Suprapubic skin (tissue), 4 donors: Measurements from ENCODE around the gene FBXO21. TPM values are rescaled to one million over a fixed set of nuclear protein-coding genes. Genes with fewer than 3 reads are reported as not detected.
"Not testable (repeated sequence)": the region's sequence is repeated elsewhere in the genome, so short reads cannot be mapped to it uniquely, and the experiment has no call there.

Experiments used
- DNase-seq, 2 donors: peaks; one replicate each; pipeline ENCODE4 v3.0.0-alpha.2; 2019; ENCODE audit warnings: low spot score in 2 of 2
- H3K27ac ChIP-seq: fragments of 200-600 bp; sonication (generic); one replicate; pipeline ENCODE4 v1.5.1; 2019
- H3K27me3 ChIP-seq: fragments of 200-600 bp; sonication (generic); one replicate; pipeline ENCODE4 v1.5.1; 2019
- H3K36me3 ChIP-seq: fragments of 200-600 bp; sonication (generic); one replicate; pipeline ENCODE4 v1.5.1; 2019
- H3K4me1 ChIP-seq: fragments of 200-600 bp; sonication (generic); one replicate; pipeline ENCODE4 v1.5.1; 2019
- H3K4me3 ChIP-seq: fragments of 200-600 bp; sonication (generic); one replicate; pipeline ENCODE4 v1.5.1; 2019; ENCODE audit warnings: mild to moderate bottlenecking
- H3K9me3 ChIP-seq: fragments of 200-600 bp; sonication (generic); one replicate; pipeline ENCODE4 v1.5.1; 2019
- EP300 ChIP-seq: sonication (generic); formaldehyde crosslinking; IDR thresholded peaks from one replicate; pipeline ENCODE4 v1.6.1; 2017; ENCODE audit warnings: antibody characterized with exemption
- POLR2A ChIP-seq, 2 donors: fragments of 450-650 bp; IDR thresholded peaks; one replicate each; pipeline ENCODE4 v1.6.1; 2017; ENCODE audit warnings: antibody characterized with exemption in 2 of 2, mild to moderate bottlenecking in 2 of 2, moderate library complexity in 2 of 2
- POLR2AphosphoS5 ChIP-seq, 3 donors: sonication (generic); formaldehyde crosslinking; IDR thresholded peaks; one replicate each; pipeline ENCODE4 v1.6.1; 2017; ENCODE audit warnings: antibody characterized with exemption in 3 of 3
- WGBS: methylation state at CpG from one replicate; pipeline ENCODE4 v1.1.5; 2018; 5-methylcytosine and 5-hydroxymethylcytosine counted together
- total RNA-seq, 4 donors: library from RNA; depleted of rRNA; stranded (reverse); fragments of >200 nt; gene quantifications; one replicate each; pipeline ENCODE4 v1.1.0, GENCODE V29; 2016
- TF ChIP-seq, protein P1 (sequence below), 2 donors: fragments of 200-600 bp in 1 of 2; fragments of 450-650 bp in 1 of 2; sonication (generic) in 1 of 2; IDR thresholded peaks; one replicate each; pipeline ENCODE4 v1.5.1; 2016 to 2019; ENCODE audit warnings: antibody characterized with exemption in 2 of 2, mild to moderate bottlenecking in 1 of 2, moderate library complexity in 1 of 2

FBXO21 gene
- total RNA-seq, 4 donors from 2014 or later = 76.1 to 109 (median 80.1) TPM

- TF ChIP-seq, protein P1, sequence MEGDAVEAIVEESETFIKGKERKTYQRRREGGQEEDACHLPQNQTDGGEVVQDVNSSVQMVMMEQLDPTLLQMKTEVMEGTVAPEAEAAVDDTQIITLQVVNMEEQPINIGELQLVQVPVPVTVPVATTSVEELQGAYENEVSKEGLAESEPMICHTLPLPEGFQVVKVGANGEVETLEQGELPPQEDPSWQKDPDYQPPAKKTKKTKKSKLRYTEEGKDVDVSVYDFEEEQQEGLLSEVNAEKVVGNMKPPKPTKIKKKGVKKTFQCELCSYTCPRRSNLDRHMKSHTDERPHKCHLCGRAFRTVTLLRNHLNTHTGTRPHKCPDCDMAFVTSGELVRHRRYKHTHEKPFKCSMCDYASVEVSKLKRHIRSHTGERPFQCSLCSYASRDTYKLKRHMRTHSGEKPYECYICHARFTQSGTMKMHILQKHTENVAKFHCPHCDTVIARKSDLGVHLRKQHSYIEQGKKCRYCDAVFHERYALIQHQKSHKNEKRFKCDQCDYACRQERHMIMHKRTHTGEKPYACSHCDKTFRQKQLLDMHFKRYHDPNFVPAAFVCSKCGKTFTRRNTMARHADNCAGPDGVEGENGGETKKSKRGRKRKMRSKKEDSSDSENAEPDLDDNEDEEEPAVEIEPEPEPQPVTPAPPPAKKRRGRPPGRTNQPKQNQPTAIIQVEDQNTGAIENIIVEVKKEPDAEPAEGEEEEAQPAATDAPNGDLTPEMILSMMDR (IDR thresholded peaks at IDR 0.05) = no peak
- DNase-seq = no peak
- Histone ChIP-seq H3K9me3 (no peaks in the 10 kb centered on the region), H3K27ac (no peak overlapping the region), H3K36me3 (no peaks in the 10 kb centered on the region), H3K4me3 (no peak overlapping the region), H3K4me1 (peaks cover 7% of the 10 kb centered on the region), H3K27me3 (peaks cover 9% of the 10 kb centered on the region)
- 77% methylated on average over 10 of the region's 10 CpGs for WGBS
Measured at GRCh38 chr12:117114784-117115183, 75.5 kb downstream of the FBXO21 start.

DNA sequence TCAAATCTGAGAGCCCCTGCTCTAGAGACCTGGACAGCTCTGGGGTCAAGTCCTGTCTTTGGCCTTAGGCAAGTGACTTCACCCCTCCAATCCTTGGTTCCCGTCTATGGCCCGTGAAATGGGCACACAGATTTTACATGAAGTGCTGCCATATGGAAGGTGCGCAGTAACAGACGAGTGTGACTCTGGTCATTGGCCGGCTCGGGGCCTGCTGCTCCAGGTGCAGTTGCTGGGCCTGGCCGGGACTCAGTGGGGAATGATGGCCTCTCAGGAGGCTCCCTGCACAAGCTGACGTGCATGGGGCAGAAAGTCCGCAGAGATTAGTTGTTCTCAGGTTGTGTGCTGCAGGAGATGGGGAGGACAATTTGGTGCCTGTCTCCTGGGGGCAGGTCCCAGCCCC, 77.0 kb downstream of the FBXO21 start:
- Histone ChIP-seq H3K27ac (no peak overlapping the region), H3K27me3 (peaks cover 9% of the 10 kb centered on the region), H3K36me3 (no peaks in the 10 kb centered on the region), H3K4me3 (no peak overlapping the region), H3K9me3 (no peaks in the 10 kb centered on the region), H3K4me1 (no peaks in the 10 kb centered on the region)
- no peak for DNase-seq
- 96% methylated on average over 7 of the region's 9 CpGs for WGBS
- TF ChIP-seq EP300 (no peak), POLR2AphosphoS5 (IDR thresholded peaks at IDR 0.05) (no peak)

- 50% methylated on average over 15 of the region's 15 CpGs for WGBS
- no peak for DNase-seq
- H3K36me3 ChIP-seq = no peaks in the 10 kb centered on the region
- no peak overlapping the region for H3K4me3 ChIP-seq
- TF ChIP-seq POLR2A (IDR thresholded peaks at IDR 0.05) (no peak), EP300 (no peak), POLR2AphosphoS5 (IDR thresholded peaks at IDR 0.05) (no peak)
- TF ChIP-seq, protein P1 (IDR thresholded peaks at IDR 0.05) = no peak
- peaks cover 9% of the 10 kb centered on the region for H3K27me3 ChIP-seq
- no peaks in the 10 kb centered on the region for H3K4me1 ChIP-seq
- H3K9me3 ChIP-seq = no peaks in the 10 kb centered on the region
- no peak overlapping the region for H3K27ac ChIP-seq
Measured at GRCh38 chr12:117111821-117112595, 78.3 kb downstream of the FBXO21 start.

GRCh38 chr12:117111386-117111785, 78.9 kb downstream of the FBXO21 start:
- no peaks in the 10 kb centered on the region for H3K36me3 ChIP-seq
- no peak for DNase-seq
- peaks cover 9% of the 10 kb centered on the region for H3K27me3 ChIP-seq
- H3K4me1 ChIP-seq = no peaks in the 10 kb centered on the region
- 37% methylated on average over 5 of the region's 6 CpGs for WGBS
- no peak for TF ChIP-seq POLR2A (IDR thresholded peaks at IDR 0.05)
- no peak overlapping the region for H3K27ac ChIP-seq
- H3K4me3 ChIP-seq = no peak overlapping the region
- H3K9me3 ChIP-seq = no peaks in the 10 kb centered on the region

GRCh38 chr12:117109943-117110635, 80.2 kb downstream of the FBXO21 start:
- Histone ChIP-seq H3K27ac (no peak overlapping the region), H3K4me1 (no peaks in the 10 kb centered on the region), H3K36me3 (no peaks in the 10 kb centered on the region), H3K27me3 (peaks cover 9% of the 10 kb centered on the region), H3K9me3 (no peaks in the 10 kb centered on the region), H3K4me3 (no peak overlapping the region)
- no peak for DNase-seq
- TF ChIP-seq POLR2AphosphoS5 (IDR thresholded peaks at IDR 0.05) (no peak), POLR2A (IDR thresholded peaks at IDR 0.05) (no peak), EP300 (no peak)
- TF ChIP-seq, protein P1 (IDR thresholded peaks at IDR 0.05) = no peak
- WGBS = 90% methylated on average over 8 of the region's 8 CpGs

DNA sequence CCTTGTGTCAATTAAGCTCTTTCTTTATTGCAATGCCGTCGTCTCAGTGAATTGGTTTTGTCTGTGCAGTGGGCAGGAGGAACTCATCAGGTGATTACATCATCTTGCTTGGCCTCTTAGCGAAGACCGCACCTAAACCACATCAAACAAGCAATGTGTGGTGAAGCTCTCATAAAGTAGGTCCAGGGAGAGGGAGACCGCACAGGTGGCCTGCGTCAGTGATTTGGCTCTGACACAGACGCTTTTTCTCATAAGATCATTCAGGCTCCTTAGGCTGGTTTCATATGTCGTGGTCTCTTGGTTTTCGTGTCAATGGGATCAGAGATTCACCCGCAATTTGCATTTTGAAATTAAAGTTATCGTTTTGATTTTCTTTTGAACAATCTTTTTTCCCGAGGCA, 84.4 kb downstream of the FBXO21 start:
- 80% methylated on average over 12 of the region's 12 CpGs for WGBS

DNA sequence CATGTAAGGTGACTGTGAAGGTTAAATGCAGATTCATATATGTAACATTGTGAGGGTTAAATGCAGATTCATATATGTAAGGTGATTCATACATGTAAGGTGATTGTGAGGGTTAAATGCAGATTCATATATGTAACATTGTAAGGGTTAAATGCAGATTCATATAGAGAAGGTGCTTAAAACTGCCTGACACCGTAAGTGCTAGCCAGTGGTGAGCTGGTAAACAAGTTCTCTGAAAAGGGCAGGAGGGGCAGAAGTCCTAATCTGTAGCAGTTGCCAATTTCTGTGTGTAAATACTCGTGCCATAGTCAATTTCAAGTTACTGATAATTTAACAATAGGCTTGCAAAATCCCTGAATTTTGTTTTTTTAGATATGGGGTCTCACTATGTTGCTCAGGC, 86.3 kb downstream of the FBXO21 start:
- WGBS = 35% methylated on average over 2 of the region's 2 CpGs
- not testable (repeated sequence) for H3K27ac ChIP-seq, H3K4me1 ChIP-seq, H3K36me3 ChIP-seq, H3K4me3 ChIP-seq, H3K9me3 ChIP-seq, DNase-seq
- peaks cover 39% of the 10 kb centered on the region for H3K27me3 ChIP-seq

More for the DNA sequence above, 84.4 kb downstream of the FBXO21 start:
- TF ChIP-seq POLR2AphosphoS5 (IDR thresholded peaks at IDR 0.05) = no peak
- TF ChIP-seq POLR2A (IDR thresholded peaks at IDR 0.05) = no peak
- TF ChIP-seq EP300 = no peak
- TF ChIP-seq, protein P1 (IDR thresholded peaks at IDR 0.05) = no peak
- H3K4me1 ChIP-seq = no peaks in the 10 kb centered on the region
- no peak overlapping the region for H3K4me3 ChIP-seq
- peaks cover 20% of the 10 kb centered on the region for H3K27me3 ChIP-seq
- H3K36me3 ChIP-seq = no peaks in the 10 kb centered on the region
- no peaks in the 10 kb centered on the region for H3K9me3 ChIP-seq
- no peak overlapping the region for H3K27ac ChIP-seq
- DNase-seq = no peak
